Activated CD8-positive, alpha-beta memory T cell treated with anti-CD3 and anti-CD28 coated beads, Interleukin-2, amount 50 U/mL, for 24 hours (primary cell): Measurements from ENCODE around the gene MRPL40.

Experiments
- DNase-seq: peaks from one replicate; pipeline ENCODE4 v3.0.0-alpha.2; 2020; ENCODE audit errors: extremely low read depth

MRPL40 gene

DNA sequence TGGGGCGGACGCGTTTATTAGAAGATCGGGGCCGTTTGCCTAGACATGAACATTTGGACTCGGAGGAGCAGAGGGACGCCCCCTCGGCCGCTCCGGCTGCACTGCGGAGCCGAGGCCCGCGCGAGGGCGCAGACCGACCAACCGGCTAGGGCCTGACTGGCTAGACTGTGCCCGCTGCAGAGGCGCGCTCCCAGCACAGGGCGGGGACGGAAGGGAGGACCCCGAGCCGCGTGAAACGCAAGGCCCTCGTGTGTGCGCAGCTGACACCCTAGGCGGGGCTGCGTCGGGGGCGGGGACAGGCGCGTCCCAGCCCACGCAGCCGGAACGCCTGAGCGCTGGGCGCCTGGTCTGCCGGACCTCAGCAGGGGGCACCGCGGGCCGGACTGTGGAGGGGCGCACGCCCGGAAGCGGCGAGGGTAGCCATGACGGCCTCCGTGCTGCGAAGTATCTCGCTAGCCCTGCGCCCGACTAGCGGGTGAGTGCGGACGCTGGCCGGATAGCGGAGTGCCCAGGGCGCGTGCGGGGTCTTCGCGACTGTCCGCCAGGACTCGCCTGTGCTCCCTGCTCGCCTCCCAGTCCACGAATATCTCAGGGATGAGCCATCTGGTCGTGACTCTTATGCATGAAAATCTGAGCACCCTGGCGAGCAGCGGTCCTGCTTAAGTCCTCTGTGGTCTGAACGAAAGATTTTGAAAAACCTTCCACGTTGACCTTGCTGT, at the start of gene MRPL40:
TSS of gene MRPL40 (plus strand) at position 413 of the 719 bp plus-strand sequence. CDS start at position 423, 10 bp downstream.
- DNase-seq, result peak; percentile 79

DNA sequence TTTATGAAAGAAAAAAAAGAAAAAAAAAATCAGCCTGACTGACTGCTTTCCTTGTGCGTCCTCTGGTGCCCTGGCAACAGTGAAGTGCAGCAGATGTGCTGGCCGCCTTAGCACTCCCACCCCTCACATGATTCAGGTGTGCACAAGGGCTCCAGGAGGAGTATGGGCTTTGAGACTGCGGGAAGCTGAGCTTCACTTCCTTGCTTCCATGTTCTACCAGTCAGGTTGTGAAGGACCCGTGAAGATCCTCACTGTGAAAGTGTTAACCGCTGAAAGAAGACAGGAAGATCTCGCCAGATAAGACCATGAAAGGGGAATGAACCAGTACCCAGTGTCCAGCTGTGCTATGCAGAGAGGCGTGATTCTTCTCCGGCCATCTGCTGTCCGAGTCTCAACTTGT, 49.1 kb upstream of the MRPL40 start:
- DNase-seq, result no peak

DNA sequence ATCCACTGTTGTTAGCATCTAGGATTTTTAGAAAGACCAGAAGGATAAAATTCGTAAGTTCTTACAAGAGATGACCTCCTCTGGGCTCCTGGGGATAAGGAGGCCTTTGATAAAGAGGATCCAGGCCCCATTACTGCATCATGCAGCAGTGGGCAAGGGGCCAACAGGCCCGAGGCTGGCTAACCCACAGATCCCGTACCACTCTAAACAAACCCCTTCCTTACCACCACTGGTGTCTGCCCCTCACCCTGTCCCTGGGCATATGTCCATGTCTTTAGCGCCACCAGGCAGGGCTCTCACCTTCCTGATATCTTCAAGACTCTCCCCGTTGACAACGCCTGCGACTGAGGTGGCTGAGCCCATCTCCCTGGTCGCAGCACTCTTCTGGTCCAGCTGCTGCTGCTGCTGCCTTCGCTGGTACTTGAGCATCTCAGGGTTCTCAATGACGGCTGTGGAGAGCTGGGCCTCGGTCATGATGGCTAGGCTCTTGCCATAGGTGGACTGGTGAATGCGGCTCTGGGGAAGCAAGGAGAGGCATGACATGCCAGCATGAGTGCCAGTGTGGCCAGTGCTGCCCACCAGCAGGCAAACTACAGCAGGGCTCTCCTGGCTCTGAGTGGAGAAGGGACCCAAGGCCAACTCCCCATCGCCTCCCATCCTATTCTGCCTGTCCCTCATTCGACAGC, 47.0 kb upstream of the MRPL40 start:
- DNase-seq, result no peak

DNA sequence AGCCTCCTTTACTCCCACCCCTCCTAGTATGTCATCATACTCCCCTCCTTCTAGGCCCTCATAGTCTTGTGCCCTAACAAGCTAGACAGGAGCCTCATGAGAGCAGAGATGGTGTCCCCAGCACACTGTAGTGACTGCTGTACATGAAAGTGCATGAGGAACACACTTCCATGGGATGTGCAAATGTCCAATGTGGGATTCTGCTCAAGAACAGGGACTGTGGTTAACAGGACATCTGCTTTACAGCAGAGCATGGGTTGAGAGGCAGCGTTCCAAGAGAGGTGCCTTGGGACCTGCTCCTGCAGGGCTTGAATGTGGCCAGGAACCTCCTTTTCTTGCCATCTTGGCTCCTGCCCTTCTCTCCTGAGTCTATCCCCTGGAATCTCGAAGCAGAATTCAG, 46.1 kb upstream of the MRPL40 start:
- no peak for DNase-seq

DNA sequence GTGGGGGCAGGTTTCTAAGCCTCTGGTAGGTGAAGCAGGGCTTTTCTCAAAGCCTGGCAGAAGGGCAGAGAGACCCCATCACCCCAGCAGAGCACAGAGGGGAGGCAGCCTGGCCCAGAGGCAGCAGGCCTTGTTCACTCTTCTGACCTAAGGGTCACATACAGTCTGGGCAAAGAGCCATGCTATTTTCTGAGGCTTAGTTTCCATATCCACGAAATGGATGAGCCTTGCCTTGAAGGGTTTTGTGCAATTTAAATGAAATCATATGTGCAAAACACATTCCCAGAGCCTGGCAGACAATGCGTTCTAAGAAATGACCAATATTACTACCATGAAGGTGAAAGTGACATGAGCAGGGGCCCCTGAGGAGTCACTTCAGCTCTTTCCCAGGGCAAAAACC, 45.3 kb upstream of the MRPL40 start:
- DNase-seq, result no peak

DNA sequence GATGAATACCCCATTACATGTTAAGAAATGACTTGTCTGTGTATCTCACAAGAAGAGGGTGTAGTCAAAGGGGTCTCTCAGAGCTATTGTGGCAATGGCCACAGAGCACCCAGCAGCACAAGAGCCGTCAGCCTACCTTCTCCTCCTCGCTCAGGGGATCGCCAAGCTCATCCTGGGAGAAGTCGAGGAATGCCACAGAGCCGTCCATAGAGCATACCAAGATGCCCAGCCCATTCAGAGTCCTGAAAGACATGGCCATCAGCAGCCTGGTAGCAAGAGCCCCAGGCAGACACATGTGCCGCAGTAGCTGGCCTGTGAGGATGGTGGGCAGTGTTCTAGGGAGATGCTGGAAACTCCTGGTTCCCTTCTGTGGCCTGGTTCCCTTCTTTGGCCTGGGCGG, 44.8 kb upstream of the MRPL40 start:
- DNase-seq, result no peak

DNA sequence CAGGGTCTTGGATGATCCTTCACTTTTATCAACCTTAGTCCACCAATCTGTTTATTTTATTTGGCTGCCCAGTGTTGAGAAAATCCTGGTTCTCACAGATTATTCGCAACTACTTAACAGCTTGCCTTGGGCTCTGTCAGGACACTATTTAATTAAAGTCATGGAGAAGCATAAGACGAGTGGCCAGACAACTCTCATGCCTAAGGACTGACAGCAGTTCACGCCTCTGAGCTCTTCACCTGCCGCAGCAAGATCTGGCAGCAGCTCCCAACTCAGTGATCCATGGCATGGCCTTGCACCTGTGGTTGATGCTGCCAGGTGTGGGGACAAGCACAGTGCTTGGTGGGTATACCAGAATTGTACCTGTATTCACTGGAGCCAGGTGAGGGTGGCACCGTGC, 38.6 kb upstream of the MRPL40 start:
- no peak for DNase-seq

DNA sequence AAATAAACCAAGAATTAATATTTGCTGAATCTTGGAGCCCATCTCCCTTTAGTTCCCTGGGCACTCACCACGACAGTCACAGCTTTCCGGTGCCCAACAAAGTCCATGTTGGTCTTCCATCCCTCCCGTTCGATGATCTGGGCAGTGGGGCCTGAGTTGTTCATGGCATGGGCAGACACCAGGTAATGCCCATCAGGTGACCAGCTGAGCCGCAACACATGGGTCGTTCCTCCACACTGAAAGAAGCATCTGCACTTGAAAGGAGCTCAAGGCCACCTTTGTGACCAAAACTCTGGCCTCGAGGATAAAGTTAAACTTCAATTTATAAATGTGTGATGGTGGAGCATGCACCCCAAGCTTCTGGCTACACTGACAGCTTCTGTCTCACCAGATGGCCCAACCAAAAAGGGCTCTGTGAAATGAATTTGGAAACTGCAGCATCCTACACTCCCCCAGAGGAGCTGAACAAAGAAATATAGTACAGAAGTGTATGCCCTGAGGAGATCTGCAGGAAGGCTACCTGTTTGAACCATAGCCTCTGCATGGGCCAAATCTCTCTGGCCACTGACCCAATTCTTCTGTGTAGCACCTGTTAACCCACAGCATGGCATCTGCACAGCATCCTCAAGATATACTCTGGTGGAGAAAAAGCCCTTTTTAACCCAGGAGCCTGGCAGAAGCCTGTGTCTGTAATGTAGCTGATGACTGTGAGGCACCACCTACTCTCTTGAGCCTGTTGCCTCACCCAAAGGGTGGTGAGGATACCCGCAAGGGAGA, 37.9 kb upstream of the MRPL40 start:
- DNase-seq, result no peak

DNA sequence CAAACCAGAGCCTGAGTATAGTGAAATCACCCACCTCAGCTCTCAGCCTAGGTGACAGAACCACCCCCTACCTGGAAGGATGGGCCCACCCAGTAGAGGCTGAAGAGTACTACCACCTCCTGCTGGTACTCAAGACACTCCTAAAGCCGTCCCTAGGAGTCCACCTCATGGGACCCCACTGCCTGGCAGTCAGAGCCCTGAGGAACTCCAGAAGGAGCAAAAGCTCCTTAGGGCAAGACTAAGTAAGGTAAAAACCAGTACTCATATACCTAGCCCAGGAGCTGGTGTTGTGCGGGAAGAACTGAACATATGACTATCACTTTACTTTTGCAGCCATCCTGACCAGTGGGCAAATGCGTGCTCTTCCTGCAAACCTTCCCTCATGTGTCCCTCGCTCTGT, 37.1 kb upstream of the MRPL40 start:
- no peak for DNase-seq

DNA sequence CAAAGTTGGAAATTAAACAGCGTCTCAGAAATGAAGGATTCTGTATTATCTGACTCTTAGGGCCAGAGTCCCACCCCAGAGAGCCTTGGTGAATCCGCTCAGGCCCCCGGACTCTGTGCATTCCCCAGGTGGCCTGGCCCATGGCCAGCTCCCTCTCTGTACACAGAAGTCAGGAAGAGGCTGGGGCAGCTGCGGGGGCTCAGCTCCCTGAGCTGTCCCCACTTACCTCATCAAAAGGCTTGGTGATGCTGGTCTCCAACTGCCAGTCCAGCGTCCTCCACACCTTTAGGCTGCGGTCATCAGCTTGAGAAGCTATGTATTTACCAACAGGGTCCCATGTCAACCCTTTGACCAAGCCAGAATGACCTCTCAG, 35.8 kb upstream of the MRPL40 start:
- no peak for DNase-seq

DNA sequence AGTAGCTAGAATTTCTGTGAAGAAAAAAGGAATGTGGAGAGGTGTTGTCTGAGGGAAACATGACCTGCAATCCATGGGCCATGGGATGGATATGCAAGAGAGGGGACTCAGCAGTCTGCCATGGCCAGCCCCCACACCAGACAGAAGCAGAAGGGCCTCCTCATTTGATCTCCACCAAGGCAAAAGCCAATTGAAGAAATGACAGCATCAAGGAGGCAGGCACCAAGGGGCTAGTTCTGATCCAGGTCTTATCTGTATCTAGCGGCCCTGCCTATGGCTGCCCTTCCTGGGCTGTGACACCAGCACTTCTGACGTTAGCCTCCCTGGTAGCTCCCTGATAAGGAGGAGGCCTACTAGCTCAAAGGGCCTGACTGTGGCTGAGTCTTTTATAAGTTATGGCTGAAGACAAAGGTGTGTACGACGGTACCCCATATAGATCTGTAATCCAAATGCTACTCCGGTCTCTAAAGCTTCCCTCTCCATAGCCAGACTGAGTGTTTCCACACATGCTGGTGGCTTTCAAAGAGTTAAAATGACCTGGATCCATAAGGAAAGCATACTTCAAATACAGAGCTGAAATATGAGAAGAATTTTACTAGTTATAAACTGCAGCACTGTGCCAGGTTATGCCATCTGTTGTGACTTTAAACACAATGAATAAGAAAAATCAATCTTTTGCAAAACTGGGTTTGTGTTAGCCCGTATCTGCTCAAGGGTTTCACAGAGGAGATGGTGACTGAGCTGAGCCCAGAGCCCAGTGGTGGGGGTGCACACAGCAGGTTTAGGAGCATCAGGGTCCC, 35.2 kb upstream of the MRPL40 start:
- DNase-seq, result no peak

DNA sequence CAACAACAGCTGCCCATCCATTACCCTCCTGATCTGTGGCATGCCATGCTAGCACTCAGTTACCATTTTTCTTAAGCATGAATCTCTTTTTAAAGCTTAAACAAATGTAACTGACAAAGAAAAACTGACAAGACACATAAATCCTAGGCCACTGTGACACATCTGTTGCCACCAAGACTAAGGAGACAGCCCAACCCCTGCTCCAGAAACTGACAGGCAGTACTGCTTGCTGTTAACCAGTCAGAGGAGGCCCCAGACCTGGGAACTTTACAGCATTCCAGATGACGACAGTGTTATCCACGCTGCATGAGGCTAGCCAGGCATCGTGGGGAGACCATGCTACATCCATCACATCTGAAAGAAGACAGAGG, 34.6 kb upstream of the MRPL40 start:
- DNase-seq, result no peak

DNA sequence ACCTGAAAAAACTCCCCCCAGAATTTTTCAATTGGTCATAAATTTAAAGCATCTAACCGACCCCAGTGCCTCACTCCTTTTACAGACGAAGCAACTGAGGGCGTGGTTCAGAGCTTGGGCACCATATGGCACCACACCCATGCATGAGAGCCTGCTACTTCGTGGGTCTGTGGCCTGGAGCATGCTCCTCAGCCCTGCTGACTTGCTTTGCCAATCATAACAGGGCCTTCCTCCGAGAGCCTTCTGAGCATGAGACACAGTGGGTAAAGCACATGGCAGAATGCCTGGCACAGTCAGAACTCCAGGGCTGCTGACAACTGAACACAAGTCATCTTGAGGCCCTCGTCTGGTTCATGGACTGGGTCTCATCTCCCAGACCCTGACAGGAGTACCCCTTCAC, 34.1 kb upstream of the MRPL40 start:
- DNase-seq, result no peak

DNA sequence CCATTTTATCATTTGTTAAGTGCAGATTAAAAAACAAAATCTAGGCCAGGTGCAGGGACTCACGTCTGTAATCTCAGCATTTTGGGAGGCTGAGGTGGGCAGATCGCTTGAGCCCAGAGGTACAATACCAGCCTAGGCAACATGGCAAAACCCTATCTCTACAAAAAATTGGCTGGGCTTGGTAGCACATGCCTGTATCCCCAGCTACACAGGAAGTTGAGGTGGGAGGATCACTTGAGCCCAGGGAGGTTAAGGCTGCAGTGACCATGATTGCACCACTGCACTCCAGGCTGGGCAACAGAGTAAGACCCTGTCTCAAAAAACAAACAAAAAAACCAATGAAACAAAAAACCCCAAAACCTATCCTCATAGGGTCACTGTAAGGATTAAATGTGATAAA, 33.7 kb upstream of the MRPL40 start:
- no peak for DNase-seq

DNA sequence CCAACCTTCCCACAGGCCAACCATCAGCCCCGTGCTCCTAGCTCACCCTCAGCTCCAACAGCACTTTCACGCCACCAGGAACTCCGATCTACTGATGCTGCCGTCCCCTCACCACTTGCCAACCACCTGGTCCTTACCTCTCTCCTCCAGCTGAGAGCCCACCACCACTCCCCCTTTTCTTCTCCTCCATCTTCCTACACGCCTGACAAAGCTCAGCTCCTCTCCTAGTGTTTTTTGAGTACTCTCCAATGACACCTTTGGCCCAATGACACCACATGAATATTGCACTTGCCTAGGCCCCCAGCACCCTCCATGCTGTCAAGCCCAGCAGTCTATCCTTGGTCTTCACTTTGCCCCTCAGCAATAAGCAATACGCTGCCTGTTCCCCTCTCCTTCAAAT, 31.5 kb upstream of the MRPL40 start:
- DNase-seq, result no peak

DNA sequence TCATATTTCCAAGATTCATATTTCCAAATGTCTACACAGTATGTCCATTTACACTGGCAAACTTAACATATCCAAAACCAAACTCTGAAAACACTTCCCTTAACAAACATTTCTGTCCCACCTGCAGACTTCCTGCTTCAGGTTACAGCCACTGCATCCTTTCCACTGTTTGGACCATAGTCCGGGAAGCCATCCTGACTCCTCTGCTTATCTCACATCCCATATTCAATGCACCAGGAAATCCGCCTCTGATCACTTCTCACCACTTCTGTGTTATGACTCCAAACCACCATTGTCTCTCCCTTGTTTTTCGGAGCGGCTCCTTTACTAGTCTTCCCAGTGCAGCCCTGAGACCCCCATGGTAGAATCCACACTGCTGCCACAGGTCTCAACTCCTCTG, 30.9 kb upstream of the MRPL40 start:
- DNase-seq, result no peak

DNA sequence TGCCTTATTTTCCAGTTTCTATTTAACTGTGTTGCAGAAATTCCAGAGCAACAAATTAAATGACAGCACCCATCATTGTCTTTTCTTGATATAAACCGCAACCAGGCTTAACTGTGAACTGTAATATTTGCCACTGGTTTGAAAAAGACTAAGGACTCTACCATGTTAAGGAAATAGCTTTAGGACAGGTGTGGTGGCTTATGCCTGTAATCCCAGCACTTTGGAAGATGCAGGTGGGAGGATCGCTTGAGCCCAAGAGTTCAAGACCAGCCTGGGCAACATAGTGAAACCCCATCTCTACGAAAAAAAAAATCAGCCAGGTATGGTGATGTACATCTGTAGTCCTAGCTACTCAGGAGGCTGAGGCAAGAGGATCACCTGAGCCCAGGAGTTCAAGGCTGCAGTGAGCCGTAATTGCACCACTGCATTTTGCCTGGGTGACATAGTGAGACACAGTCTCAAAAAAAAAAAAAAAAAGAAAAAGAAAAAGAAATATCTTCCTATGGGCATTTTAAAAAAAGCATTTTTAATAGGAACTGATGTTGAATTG, 29.6 kb upstream of the MRPL40 start:
- DNase-seq, result no peak

DNA sequence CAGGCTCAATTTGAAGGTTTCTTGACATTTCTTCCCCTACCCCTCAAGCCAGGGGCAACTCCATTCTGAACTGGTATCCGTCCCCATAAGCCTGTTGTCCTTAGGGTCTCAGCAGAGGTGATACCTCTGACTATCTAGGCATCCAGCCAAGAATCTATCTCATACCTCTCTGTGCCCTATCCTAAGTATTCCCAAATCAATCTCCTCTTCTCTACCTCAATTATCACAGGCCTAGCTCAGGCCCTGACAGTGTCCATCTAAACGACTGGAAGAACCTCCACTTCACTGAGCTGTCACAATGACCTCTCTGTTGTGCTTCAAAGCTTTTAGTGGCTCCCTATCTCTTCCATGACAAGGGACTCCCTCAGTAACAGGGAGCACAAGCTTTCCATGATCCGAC, 27.7 kb upstream of the MRPL40 start:
- DNase-seq, result no peak

DNA sequence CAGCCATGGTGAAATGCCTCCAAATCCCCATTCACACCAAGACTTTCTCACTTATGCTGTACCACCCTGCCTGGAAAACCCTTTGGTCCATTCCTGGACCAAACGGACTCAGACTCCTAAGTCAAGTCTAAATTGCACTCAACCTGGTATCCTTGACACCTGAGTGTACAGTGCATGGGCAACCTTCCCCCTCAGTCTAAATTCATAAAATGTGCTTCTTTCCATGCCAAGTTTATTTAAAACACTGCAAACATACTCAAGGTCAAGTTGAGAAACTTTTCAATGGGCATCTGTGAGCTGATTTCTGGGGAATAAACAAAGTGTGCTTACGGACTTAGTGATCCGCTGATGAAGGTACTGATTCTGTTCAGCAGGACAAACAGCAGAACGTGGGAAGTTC, 27.2 kb upstream of the MRPL40 start:
- DNase-seq, result no peak

DNA sequence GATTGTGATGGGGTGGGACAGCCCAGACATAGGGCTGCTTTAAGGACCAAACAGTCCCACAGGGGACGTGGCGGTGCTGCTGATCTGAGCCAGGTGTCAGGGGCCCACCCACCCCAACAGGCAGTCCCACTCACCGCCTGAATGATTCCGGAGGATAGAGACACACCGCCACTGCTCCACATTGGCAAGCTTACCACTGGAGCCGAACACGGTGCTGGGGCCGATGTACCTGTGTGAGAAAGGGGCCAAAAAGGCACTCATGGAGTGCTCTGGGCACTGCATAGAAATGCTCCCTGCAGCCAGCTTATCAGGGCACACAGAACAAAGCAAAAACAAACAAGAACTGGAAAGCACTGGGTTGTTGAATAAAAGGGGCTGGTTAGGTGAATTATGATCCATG, 26.7 kb upstream of the MRPL40 start:
- DNase-seq, result no peak

DNA sequence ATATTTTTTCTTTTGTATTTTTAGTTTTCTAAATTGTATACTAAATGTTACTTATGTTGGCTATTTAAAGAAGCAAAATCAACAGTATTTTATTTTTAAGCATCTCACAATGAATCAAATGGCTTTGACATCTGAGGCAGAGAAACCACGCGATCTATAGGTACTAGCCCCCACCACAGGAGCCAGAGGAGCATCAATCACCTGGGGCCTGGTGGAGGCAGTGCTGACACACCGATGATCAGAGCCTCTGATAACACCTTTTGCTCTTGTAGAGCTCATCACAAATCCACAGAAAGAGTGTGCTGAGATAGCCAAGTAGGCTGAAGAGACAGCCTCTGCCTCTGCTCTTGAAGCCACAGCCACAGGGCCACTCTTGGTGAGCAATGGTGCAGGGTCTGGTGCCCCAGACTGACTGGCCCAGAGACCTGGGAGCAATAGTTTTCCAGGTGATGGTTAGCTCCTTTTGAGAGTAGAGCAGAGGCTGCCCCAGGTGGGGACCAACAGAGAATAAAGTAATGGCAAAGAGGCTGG, 26.0 kb upstream of the MRPL40 start:
- DNase-seq, result no peak

DNA sequence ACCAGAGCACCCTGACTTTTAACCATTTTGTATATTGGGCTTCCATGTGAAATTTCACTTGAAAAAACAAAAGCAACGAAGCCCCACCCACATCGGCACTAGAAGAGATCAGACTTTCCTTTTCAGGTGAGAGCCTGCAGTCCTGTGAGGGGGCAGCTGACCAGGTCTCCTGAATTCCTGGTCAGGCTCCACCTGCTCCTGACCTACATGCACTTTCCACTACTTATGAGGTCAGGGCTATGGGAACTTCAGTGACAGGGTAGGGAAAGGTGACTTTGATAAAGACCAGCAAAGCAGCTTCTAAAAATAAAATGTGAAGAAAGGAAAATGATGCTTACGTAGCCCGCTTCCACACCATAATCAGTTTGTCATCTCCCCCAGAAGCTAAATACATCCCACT, 25.5 kb upstream of the MRPL40 start:
- DNase-seq, result no peak
